HG03196 (cell line): Measurements from ENCODE around the gene SMC4.
"Not testable (repeated sequence)": the region's sequence is repeated elsewhere in the genome, so short reads cannot be mapped to it uniquely, and the experiment has no call there.

Experiments used
- ATAC-seq: cut with Tn5 transposase; IDR thresholded peaks from one replicate; pipeline ENCODE4 v1.9.1; 2021; ENCODE audit not compliant: unreplicated experiment

SMC4 gene

GRCh38 chr3:160440687-160441086 is 41.2 kb downstream of the SMC4 start:
- no peak for ATAC-seq

DNA sequence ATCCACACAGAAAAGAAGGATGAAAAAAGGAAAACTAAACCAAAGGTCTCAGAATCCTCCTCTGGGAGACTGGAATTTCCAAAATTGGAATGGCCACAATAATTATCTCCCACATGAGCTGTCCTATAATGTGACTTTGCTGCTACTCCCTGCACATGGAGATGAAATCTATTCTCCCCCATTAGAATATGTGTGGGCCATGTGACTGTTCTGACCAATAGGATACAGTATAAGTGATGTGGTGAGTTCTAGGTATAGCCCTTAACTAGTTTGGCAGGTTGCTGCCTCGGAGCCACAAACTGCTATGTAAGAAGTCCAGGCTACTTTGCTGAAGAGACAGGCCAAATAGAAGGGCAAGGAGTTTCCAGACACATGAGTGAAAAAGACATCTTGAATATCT is 45.0 kb downstream of the SMC4 start:
- no peak for ATAC-seq

- ATAC-seq, result no peak
These were observed 46.4 kb downstream of the SMC4 start for GRCh38 chr3:160445854-160446253.

DNA sequence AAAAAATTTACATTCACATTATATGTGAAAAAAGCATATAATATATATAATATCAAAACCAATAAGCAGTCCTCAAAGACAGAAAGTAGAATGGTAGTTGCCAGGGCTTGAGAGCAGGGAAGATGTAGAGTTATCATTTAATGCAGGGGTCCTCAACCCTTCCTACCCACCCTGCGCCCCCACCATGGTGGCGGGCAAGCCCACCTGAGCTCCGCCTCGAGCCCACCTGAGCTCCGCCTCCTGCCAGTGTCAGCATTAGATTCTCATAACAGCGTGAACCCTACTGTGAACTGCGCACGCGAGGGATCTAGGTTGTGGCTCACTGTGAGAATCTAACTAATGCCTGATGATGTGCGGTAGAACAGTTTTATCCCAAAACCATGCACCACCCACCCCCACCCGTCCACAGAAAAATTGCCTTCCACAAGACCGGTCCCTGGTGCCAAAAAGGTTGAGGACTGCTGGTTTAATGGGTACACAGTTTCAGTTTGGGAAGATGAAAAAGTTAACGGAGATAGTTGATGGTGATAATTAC is 47.1 kb downstream of the SMC4 start:
- ATAC-seq, result no peak

DNA sequence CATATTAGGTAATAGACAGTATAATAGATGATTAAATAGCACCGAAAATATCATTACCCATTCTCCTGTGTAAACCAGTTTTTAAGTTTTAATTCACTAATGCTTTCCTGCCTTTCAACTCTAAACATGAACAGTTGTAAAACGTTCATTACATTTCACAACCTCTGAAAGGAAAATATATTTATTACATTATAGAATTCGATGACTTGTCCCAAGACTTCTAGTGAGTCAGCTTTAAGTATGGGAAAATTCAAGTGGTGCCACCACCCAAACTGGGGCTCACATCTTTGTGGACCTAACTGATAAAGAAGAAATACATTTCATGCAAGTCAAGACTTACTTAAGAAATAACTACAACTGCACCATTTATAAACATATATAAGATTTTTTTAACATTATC is 48.1 kb downstream of the SMC4 start:
- ATAC-seq, result no peak

- peak; percentile 39 for ATAC-seq
These were observed 49.6 kb downstream of the SMC4 start for GRCh38 chr3:160448845-160449635.

DNA sequence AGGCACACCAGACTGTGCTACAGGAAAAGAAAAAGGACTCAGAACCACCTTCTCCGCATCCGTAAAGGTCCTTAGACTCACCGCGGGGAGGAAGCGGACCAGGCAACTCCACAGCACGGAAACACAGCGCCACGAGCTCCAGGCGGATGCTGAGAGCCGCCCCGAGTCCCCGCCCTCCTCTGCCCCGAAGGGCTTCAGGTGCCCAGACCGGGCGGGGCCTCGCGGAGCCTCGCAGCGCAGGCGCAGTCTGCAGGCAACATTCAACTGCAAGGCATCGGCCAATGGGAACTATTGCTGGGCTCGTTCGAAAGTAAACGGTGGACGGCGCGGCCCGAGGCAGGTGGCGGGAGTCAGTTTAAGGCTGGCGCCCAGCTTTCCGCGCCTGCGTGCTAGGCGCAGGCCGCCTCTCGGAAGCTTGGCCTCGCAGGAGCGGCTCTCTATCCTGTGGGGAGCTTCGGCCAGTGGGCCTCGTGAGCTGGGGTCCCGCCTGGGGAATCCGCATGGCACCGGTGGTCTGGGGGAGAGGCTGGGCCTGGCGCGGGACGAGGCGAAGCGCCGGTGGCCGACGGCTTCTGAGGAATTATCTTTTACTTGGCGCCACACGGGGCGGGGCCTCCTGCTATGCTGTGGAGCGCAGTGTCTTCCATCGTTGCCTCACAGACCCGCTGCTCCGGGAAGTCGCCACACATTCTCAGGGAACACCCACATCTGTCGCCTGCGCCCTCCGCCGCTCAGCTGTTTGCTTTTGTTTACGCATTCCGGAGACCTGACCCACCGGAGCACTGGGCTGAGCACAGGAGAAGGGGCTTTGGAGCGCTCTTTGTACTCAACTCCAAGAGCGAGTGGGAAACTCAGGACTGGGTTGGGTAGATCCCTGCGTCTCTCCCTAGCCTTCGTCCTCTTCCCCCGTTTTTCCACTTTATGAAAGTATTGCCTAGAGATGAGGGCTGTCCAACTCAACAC is 50.5 kb downstream of the SMC4 start, which contains the start of gene TRIM59:
TSS of gene TRIM59 (minus strand) at position 151 of the 963 bp plus-strand sequence. CDS start 10,603 bp downstream, outside the sequence.
- ATAC-seq, result peak; percentile 96

GRCh38 chr3:160450846-160451245 is 51.4 kb downstream of the SMC4 start:
- no peak for ATAC-seq

- no peak for ATAC-seq
These were observed 52.2 kb downstream of the SMC4 start for GRCh38 chr3:160451602-160452001.

- ATAC-seq, result not testable (repeated sequence)
These were observed 52.8 kb downstream of the SMC4 start for GRCh38 chr3:160452251-160452650.

- no peak for ATAC-seq
These were observed 55.5 kb downstream of the SMC4 start for GRCh38 chr3:160454995-160455394.

DNA sequence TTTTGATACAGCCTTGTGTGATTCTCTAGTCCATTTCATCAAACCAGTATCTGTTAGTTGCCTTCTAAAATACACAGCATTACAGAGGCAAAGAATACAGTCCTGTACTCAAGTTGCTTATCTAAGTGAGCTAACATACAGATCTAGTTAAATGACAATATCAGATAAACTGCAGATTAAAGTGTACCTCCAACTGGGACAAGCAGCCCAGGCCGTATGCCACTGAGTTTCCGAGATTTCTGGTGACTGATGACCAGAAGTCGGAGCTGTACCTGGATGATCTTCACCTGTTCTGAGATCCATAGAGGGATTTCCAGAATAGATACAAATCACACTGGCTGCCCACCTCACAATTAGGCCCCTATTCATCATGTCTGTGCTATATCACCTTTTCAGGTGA is 56.4 kb downstream of the SMC4 start:
- no peak for ATAC-seq

DNA sequence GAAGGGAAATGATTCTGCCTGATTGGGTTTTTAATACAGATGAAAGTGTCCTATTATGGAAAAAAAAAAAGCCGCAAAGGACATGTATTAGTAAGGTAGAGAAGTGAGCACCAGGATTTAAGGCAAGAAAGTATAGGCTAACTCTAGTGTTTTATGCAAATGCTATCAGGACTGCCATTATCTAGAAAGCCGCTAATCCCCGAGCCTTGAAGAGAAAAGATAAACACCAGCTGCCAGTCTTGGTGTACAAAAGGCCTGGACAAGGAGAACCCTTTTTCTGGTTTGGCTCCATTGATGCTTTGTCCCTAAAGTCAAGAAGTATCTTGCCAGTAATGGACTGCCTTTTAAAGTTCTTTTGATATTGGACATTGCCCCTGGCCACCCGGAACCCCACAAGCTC is 58.7 kb downstream of the SMC4 start:
- no peak for ATAC-seq

GRCh38 chr3:160459450-160459970 is 60.1 kb downstream of the SMC4 start:
- no peak for ATAC-seq

GRCh38 chr3:160460033-160460432 is 60.6 kb downstream of the SMC4 start:
- no peak for ATAC-seq

DNA sequence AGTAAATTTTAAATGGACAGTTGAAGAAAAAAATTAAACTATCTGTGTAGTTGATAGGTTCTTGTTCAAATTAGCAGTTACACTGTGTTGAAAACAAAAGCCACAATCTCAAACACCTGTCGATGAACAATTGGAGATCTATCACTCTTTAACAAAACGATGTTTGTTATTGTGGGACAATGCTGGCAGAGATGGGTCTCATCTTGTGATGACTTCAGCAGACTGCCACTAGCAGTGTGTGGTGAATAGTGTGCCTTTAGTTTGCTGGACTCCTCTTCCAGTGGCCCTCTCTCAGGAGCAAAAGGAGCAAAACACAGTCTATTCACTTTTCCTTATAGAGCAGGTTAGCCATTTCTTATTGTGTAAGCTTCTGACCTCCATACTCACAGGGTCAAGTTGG is 64.9 kb downstream of the SMC4 start:
- no peak for ATAC-seq

DNA sequence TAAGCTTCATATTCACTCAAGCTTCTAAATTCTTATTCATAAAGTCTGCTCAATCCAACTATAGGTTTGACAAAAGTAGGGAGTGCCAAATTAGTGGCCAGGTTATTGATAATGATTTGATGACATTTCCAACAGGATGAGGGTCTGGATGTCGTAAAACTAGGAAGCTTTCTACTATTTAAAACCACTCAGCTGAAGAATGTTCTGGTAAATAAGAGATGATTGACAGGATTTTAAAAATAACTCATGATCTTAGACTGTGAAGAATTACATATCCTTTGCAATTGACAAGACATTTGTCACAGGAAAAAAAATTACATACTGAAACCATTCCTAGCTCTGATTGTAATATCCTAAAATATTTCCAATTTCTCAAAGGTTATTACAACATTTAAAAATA is 65.5 kb downstream of the SMC4 start:
- no peak for ATAC-seq

DNA sequence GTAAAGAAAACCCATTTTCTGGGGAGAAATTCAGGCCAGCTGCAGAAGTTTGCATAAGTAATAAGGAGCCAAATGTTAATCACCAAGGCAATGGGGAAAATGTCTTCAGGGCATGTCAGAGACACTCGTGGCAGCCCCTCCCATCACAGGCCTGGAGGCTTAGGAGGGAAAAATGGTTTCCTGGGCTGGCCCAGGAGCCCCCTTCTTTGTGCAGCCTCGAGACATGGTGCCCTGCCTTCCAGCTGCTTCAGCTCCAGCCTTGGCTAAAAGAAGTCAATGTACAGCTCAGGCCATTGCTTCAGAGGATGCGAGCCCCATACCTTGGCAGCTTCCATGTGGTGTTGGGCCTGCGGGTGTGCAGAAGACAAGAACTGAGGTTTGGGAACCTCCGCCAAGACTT is 70.7 kb downstream of the SMC4 start:
- ATAC-seq, result no peak

DNA sequence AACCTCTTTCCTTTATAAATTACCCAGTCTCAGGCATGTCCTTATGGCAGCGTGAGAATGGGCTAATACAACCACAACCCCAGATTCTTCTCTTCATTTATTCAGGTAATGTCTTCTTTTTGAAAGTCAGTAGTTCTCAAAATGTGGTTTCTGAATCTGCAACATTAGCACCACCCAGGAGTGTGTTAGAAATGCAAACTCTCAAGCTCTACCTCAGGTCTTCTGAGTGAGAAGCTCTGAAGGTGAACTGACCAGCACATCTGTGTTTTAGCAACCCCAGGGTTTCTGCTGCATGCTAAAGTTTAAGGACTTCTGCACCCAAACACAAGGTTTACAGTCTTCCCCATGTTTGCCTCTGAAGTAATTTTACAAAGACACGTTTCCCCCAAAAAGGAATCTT is 72.4 kb downstream of the SMC4 start:
- no peak for ATAC-seq

- peak; percentile 76 for ATAC-seq
These were observed 72.9 kb downstream of the SMC4 start for GRCh38 chr3:160472344-160472743.

DNA sequence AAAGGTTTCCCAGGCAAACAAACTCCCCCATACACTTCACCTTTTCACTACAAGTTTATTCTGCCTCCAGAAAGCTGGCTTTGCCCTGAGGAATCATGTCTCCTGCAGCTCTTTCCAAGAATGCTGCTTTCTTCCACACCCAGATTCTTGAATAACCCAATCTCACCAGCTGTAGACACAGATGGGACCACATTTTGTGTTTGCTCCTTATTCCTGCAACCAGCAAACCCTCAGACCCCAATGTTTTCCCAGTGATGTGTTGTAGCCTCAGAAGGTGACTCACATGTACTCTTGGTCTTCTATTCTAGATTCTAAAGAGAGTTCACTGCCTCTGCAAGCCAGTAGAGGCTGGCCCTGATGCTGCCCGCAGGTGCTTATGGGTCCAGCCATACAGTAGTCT is 73.8 kb downstream of the SMC4 start:
- no peak for ATAC-seq
